Measurements from ENCODE around the gene DEPP1.

DEPP1 gene

GRCh38 chr10:44966816-44967509 lies 11.6 kb downstream of the DEPP1 start:
- H3K9ac ChIP-seq (ENCODE audit: low read depth, low read length, poor library complexity, severe bottlenecking) = peak overlapping the region; percentile 48
- H3K79me2 ChIP-seq (ENCODE audit: insufficient read depth, low read length) = no peaks in the 10 kb centered on the region
- no peaks in the 10 kb centered on the region for H3F3A ChIP-seq (ENCODE audit: low read depth)
- TF ChIP-seq EZH2phosphoT487 (IDR thresholded peaks at IDR 0.05; ENCODE audit: borderline replicate concordance) (no peak), CTCF (conservative IDR thresholded peaks at IDR 0.05; ENCODE audit: low read length) (peak; percentile 44)
- peak overlapping the region; percentile 54 for H3K4me2 ChIP-seq (ENCODE audit: low read depth, low read length, poor library complexity, severe bottlenecking)
- H3K4me3 ChIP-seq (ENCODE audit: low read length, poor library complexity, severe bottlenecking) = no peak overlapping the region
- H3K9me3 ChIP-seq (ENCODE audit: insufficient read depth, low read depth, low read length) = no peaks in the 10 kb centered on the region
- H3K27me3 ChIP-seq (ENCODE audit: insufficient read depth, low read length, poor library complexity, severe bottlenecking) = no peaks in the 10 kb centered on the region
- peaks cover 57% of the 10 kb centered on the region for H3K4me1 ChIP-seq (ENCODE audit: insufficient read depth, low read length, poor library complexity, severe bottlenecking)
- no peaks in the 10 kb centered on the region for H3K36me3 ChIP-seq (ENCODE audit: insufficient read depth, low read length)
- H2AFZ ChIP-seq (ENCODE audit: low read length) = peak overlapping the region; percentile 54
- H3K9me2 ChIP-seq (replicated peaks; ENCODE audit: low read depth, low read length) = no peaks in the 10 kb centered on the region
- H4K20me1 ChIP-seq (ENCODE audit: insufficient read depth, low read length, poor library complexity, severe bottlenecking) = no peaks in the 10 kb centered on the region

GRCh38 chr10:44966129-44966815 lies 12.3 kb downstream of the DEPP1 start:
- Histone ChIP-seq H3K36me3 (ENCODE audit: insufficient read depth, low read length) (no peaks in the 10 kb centered on the region), H3F3A (ENCODE audit: low read depth) (no peaks in the 10 kb centered on the region), H3K9me2 (replicated peaks; ENCODE audit: low read depth, low read length) (no peaks in the 10 kb centered on the region), H3K9me3 (ENCODE audit: insufficient read depth, low read depth, low read length) (no peaks in the 10 kb centered on the region), H3K9ac (ENCODE audit: low read depth, low read length, poor library complexity, severe bottlenecking) (no peak overlapping the region), H3K4me2 (ENCODE audit: low read depth, low read length, poor library complexity, severe bottlenecking) (peak overlapping the region; percentile 9), H3K4me1 (ENCODE audit: insufficient read depth, low read length, poor library complexity, severe bottlenecking) (peaks cover 62% of the 10 kb centered on the region), H3K79me2 (ENCODE audit: insufficient read depth, low read length) (no peaks in the 10 kb centered on the region), H3K27me3 (ENCODE audit: insufficient read depth, low read length, poor library complexity, severe bottlenecking) (no peaks in the 10 kb centered on the region), H3K4me3 (ENCODE audit: low read length, poor library complexity, severe bottlenecking) (no peak overlapping the region), H4K20me1 (ENCODE audit: insufficient read depth, low read length, poor library complexity, severe bottlenecking) (no peaks in the 10 kb centered on the region), H2AFZ (ENCODE audit: low read length) (peak overlapping the region; percentile 54)
- no peak for TF ChIP-seq CTCF (conservative IDR thresholded peaks at IDR 0.05; ENCODE audit: low read length)
- no peak for TF ChIP-seq EZH2phosphoT487 (IDR thresholded peaks at IDR 0.05; ENCODE audit: borderline replicate concordance)

DNA sequence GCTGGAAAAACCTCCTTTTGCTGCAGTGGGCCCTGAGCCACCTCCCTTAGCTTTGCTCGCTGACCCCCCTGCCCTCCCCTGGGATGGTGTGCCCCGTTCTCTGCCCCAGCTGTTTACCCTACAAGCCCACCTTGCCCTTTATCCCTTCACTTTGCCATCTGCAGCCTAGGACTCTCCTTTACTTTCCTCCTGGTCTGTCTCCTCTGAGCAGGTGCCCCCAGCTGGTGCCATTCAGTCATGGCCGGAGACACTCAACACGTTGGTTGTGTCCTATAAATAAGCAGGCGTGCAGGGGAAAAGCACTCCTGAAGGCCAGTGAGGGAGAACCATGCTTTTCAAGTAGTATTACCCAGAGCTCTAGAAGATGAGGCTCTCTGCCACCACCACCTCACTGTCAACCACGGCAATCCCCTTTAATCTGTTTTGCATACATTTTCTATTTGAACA lies 12.9 kb downstream of the DEPP1 start:
- H3K9ac ChIP-seq (ENCODE audit: low read depth, low read length, poor library complexity, severe bottlenecking) = no peak overlapping the region
- no peaks in the 10 kb centered on the region for H4K20me1 ChIP-seq (ENCODE audit: insufficient read depth, low read length, poor library complexity, severe bottlenecking)
- H2AFZ ChIP-seq (ENCODE audit: low read length) = no peak overlapping the region
- H3K27me3 ChIP-seq (ENCODE audit: insufficient read depth, low read length, poor library complexity, severe bottlenecking) = no peaks in the 10 kb centered on the region
- no peak overlapping the region for H3K4me3 ChIP-seq (ENCODE audit: low read length, poor library complexity, severe bottlenecking)
- H3K79me2 ChIP-seq (ENCODE audit: insufficient read depth, low read length) = no peaks in the 10 kb centered on the region
- TF ChIP-seq EZH2phosphoT487 (IDR thresholded peaks at IDR 0.05; ENCODE audit: borderline replicate concordance) (no peak), CTCF (conservative IDR thresholded peaks at IDR 0.05; ENCODE audit: low read length) (no peak)
- peaks cover 68% of the 10 kb centered on the region for H3K4me1 ChIP-seq (ENCODE audit: insufficient read depth, low read length, poor library complexity, severe bottlenecking)
- no peaks in the 10 kb centered on the region for H3K36me3 ChIP-seq (ENCODE audit: insufficient read depth, low read length)
- H3K9me3 ChIP-seq (ENCODE audit: insufficient read depth, low read depth, low read length) = no peaks in the 10 kb centered on the region
- no peak overlapping the region for H3K4me2 ChIP-seq (ENCODE audit: low read depth, low read length, poor library complexity, severe bottlenecking)
- H3F3A ChIP-seq (ENCODE audit: low read depth) = no peaks in the 10 kb centered on the region
- H3K9me2 ChIP-seq (replicated peaks; ENCODE audit: low read depth, low read length) = no peaks in the 10 kb centered on the region
